GDM1 (cell line): ENCODE data around the gene DNAJC10.
"Not testable (repeated sequence)": the region's sequence is repeated elsewhere in the genome, so short reads cannot be mapped to it uniquely, and the experiment has no call there.

ENCODE experiments used
- DNase-seq: peaks from one replicate; lab custom pipeline; 2025; lab: John Stamatoyannopoulos, UW

The DNAJC10 gene

DNA sequence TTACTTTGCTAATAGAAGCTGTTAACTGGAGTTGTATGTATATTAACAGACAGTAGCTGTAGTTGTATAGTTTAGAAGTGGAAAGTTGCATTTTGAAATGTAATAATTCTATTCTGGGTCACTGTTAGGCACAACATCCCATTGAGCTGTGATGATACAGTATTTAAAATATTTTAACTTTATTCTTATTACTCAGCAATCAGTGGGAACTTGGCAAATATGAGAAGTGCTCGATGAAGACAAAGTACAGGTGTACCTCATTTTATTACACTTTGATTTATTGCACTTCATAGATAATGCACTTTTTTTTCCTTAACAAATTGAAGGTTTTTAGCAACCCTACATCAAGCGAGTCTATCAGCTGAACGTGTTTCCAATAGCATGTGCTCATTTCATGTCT is 8.6 kb downstream of the DNAJC10 start:
- DNase-seq, result no peak

DNA sequence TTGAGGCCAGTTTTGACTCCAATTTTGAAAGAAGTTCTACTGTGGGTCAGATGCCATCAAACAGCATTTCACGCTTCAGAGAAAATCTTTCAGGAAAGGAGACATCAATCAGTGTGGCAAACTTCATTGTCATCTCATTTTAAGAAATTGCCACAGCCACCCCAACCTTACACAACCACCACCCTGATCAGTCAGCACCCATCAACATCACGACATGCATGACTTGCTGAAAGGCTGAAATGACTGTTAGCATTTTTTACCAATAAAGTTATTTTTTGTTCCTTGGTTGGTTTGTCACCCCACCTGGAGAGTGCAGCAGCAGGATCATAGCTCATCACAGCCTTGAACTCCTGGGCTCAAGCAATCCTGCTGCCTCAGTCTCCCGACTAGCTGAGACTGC is 10.4 kb downstream of the DNAJC10 start:
- DNase-seq, result no peak

DNA sequence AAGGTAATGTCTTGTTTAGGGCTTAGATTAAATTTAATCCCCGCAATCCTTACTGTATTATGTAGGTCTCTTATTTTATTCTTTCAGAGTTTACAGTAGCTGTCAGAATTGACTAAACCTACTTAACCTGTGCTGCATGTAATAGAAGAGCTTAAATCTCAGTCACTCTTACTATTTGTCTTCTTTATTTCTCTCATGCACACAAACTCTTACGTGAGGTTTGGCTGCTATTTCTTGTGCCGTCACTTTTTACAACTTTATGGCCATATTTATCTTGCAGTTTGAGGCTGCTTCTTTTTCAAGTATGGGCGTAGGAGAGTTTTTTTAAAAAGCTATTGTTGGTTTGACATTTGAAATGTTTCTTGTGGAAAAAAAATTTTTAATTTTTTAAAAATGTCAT is 12.0 kb downstream of the DNAJC10 start:
- no peak for DNase-seq

DNA sequence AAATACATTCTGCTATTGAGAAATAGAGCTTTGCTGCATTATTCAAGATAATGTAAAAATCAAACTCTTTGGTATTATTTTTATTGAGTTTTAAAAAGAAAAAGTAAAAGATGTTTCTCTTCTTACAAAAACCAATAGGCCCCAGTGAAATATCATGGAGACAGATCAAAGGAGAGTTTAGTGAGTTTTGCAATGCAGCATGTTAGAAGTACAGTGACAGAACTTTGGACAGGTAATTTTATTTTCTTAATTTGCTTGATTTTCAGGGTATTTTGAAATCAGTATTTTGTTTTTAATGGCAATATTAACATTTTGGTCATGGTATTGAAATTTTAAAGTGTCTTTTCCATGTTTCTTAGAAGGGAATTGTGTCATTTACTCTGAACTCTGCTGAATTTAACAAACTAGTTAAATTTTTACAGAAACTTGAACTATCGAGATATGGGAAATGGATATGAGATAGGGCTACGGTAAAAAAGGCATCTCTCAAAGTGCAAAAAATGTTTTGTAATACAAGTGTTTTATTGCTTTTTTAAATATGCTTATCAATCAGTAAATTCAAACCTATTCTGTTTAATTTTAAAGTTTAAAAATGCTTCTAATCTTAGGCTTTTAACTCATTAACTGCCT is 13.8 kb downstream of the DNAJC10 start:
- DNase-seq, result no peak

DNA sequence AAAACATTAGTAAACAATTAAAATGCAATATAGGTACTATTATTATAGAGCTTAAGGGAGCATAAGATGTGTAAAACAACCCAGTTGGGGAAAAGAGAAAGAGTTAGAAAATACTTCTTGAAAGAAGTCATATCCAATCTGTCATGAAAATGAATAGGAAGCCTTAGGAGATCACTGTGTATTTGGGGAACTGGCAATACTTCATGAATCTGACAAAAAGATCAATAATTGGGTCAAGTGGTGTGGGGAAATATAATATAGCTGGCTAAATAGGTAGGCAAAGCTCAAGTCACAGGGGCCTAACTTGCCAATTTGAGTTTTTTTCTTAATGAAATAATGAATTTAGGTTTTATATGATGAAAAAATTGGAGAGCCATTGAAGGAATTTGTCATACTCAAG is 14.4 kb downstream of the DNAJC10 start:
- DNase-seq, result no peak

DNA sequence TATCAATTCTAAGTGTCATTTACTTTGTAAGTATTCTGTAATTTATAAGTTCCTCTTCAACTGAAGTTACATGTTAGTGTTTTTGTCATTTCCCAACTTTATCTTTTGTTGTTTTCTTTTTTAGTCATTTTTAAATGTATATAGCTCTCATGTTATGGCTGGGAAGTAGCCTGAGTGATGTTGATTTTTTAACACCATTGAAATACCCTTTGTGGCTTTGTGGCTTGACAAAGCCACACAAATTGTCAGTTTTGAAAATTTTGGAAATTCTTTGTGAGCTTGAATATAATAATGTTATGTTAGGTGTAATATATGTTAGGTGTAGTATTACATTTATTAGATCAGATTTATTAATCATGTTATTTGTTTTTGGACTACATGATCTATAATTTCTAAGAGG is 16.7 kb downstream of the DNAJC10 start:
- no peak for DNase-seq

DNA sequence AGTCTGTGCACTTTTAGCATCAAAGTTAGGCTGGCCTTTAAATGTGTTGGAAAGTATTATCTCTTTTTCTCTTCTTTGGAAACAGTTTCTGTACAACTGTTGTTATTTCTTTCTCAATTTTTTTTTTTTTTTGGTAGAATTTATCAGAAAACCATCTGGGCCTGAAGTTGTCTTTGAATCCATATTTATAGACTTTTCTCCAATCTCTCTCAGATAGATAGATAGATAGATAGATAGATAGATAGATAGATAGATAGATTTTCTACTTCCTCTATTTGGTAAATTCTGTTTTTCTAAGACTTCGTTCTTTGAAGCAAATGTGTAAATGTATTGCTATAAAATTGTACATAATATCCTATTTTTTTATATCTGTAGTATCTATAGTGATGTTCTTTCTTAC is 17.5 kb downstream of the DNAJC10 start:
- no peak for DNase-seq

- DNase-seq, result not testable (repeated sequence)
Observed at GRCh38 chr2:182736856-182737255, 20.8 kb downstream of the DNAJC10 start.

DNA sequence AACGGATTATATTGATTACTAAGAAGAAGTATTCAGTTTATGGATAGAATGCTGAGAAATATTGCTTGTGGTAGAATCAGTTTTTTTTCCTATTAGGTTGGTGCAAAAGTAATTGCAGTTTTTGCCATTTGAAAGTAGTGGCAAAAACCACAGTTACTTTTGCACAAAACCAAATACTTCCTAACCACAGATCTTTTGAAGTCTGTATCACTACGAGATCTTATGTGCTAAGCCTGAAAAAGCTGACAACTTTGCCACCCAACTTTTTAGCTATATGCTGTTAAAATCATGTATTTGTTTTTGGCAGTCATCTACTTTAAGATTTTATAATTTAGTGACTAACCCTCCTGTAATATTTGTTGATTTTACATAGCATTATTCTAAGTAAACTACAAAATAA is 24.6 kb downstream of the DNAJC10 start:
- no peak for DNase-seq

DNA sequence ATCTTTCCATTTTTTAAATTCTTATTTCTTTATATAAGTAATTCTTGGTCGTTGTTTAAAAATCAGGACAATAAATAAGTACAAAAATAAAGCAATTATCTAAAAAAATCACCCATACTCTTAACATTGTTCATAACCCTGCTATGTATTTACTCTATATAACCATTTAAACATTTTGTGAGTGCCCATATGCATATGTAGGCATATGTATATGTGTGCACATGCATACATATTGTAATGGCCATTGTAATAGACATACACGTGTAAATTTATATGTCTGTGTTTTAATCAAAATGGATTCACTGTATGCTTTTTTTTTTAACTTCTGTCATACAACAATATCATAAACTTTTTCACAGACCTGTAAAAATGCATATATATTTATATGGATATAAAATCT is 25.6 kb downstream of the DNAJC10 start:
- no peak for DNase-seq

DNA sequence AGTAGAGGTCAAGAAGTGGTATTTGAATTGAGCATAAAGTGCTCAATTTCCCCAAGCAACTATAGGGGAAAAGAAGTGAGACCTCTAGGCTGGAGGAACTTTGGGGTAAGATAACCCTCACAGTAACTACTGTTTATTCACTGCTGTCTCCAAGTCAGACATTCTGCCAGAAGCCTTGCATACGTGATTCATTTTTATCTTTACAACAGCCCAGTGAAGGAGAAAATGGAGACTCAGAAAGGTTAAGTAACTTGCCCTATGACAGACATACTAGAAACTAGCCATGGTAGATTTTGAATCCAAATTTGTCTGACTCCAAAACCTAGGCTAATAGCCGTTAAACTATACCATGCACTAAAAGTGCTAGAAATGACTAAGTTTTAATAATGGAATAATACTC is 28.4 kb downstream of the DNAJC10 start:
- DNase-seq, result no peak

DNA sequence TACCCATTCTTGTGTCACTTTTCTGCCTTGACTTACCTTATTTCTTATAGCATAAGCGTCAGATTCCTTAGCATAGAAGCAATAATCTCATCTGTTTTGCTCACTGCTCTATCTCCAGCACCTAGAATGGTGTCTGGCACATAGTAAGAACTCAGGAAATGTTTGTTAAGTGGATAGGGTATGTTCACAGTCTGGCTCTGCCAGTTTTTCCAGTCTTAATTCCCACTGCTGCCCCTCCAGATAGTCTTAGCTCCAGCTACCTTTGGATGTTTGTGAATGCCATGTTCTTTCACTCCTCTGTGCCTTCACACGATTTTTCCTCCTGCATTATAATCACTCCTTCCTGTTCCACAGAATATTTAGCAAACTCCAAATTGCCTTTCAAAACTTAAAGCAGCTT is 29.0 kb downstream of the DNAJC10 start:
- no peak for DNase-seq

GRCh38 chr2:182745894-182746293 is 29.8 kb downstream of the DNAJC10 start:
- not testable (repeated sequence) for DNase-seq

GRCh38 chr2:182754231-182754630 is 38.2 kb downstream of the DNAJC10 start:
- no peak for DNase-seq

- DNase-seq, result no peak
Observed at GRCh38 chr2:182758379-182758778, 42.3 kb downstream of the DNAJC10 start.

- DNase-seq, result no peak
Observed at GRCh38 chr2:182761903-182762302, 45.8 kb downstream of the DNAJC10 start.

DNA sequence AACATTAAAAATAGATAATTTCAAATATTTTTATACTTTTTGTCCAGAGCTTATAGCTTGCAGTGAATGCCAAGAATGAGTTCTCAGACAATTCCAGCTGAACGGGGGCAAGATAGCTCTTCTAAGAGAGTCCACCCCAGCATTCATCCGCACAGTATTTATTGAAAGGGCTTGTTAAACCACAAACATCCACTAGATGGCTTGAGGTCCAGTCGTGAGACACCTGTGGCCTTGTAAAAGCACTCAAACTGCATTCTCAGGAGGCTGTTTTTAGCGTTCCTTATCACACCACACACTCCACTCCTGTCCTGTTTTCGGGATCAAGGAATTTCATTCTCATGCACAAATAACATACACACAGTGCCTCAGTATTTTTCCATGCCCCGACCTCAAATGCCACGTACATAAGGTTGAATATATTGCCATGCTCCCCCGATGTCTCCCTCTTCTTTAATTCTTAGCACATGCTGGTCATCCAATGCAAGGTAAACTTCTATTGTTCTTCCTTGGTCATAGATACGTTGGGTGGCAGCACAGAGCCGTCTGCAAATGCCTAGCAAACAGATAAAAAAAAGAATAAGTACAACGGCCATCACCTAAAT is 47.4 kb downstream of the DNAJC10 start:
- no peak for DNase-seq

GRCh38 chr2:182766626-182767025 is 50.6 kb downstream of the DNAJC10 start:
- DNase-seq, result no peak

GRCh38 chr2:182767578-182767977 is 51.5 kb downstream of the DNAJC10 start:
- DNase-seq, result no peak

GRCh38 chr2:182768950-182769349 is 52.9 kb downstream of the DNAJC10 start:
- DNase-seq, result not testable (repeated sequence)

DNA sequence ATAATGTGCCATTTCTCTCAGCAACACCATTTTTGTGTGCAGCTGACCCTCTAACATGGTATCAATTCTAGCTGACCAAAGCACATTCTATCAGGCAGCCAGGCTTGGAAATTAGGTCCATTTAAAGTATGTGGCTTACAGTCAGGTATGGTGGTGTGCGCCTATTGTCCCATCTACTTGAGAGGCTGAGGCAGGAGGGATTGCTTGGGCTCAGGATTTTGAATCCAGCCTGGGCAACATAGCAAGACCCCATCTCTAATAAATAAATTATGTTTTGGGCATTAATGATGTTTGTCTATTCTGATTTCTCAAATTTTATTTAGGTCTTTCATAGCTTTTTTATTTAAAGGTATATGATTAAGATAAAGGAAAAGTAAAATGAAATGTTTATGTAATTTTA is 63.3 kb downstream of the DNAJC10 start:
- no peak for DNase-seq

DNA sequence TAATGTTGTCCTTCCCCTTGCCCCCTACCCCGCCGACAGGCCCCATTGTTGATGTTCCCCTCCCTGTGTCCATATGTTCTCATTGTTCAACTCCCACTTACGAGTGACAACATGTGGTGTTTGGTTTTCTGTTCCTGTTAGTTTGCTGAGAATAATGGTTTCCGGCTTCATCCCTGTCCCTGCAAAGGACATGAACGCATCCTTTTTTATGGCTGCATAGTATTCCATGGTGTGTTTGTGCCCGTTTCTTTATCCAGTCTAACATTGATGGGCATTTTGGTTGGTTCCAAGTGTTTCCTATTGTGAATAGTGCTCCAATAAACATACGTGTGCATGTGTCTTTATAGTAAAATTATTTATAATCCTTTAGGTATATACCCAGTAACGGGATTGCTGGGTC is 65.0 kb downstream of the DNAJC10 start:
- not testable (repeated sequence) for DNase-seq

DNA sequence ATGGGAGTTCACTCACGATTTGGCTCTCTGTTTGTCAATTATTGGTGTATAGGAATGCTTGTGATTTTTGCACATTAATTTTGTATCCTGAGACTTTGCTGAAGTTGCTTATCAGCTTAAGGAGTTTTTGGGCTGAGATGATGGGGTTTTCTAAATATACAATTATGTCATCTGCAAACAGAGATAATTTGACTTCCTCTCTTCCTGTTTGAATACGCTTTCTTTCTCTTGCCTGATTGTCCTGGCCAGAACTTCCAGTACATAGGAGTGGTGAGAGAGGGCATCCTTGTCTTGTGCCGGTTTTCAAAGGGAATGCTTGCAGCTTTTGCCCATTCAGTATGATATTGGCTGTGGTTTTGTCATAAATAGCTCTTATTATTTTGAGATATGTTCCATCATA is 66.6 kb downstream of the DNAJC10 start:
- DNase-seq, result not testable (repeated sequence)

DNA sequence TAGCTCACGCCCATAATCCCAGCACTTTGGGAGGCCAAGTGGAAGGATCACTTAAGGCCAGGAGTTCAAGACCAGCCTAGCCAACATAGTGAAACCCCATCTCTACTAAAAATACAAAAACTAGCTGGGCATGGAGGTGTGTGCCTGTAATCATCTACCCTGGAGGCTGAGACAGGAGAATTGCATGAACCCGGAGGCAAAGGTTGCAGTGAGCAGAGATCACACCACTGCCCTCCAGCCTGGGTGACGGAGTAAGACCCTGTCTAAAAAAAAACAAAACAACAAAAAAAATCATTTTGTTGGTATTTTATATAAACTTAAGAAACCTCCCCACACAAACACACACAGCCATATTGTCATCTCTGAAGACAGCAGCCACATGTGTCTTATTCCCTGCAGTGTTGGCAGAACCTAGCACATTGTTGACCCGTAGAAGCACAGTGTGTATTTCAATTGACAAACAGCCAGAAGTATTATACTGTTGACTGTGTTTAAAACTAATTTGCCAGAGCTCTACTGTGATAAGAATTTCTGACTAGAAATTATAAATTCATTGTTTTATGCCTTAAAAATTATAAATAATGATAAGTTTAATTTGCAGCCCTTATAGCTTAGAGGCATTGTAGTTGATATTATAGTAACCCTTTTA is 68.1 kb downstream of the DNAJC10 start:
- no peak for DNase-seq
